GM19467 (cell line): ENCODE data around the gene PAF1.
A peak's percentile ranks its signal among the peaks of the same experiment; 100 is the strongest.
"Not testable (repeated sequence)": the region's sequence is repeated elsewhere in the genome, so short reads cannot be mapped to it uniquely, and the experiment has no call there.

Source experiments
- ATAC-seq: cut with Tn5 transposase; IDR thresholded peaks from one replicate; pipeline ENCODE4 v1.9.1; 2021; ENCODE audit warnings: mild to moderate bottlenecking, moderate library complexity; ENCODE audit not compliant: unreplicated experiment

The PAF1 gene

GRCh38 chr19:39356647-39357046 lies 34.3 kb downstream of the PAF1 start:
- no peak for ATAC-seq

DNA sequence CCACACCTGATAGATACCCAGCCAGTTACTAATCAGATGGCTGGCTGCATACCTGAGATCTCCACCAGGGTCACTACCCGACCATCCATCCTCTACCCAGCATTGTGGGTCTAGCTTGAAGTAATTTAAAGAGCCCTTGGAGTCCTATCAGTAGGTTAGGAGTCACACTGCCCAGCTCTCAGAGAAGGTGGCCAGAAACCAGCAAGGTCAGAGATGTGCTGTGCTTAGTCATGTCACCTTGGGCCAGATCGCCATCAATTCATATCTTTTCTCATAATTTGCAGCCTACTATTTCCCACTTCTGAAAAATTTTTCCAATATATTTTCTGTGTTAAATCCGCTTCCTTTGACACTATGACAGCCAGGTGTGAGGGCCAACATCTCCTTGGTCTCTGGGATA lies 34.8 kb downstream of the PAF1 start:
- ATAC-seq, result no peak

GRCh38 chr19:39355253-39355652 lies 35.7 kb downstream of the PAF1 start:
- ATAC-seq, result no peak

- ATAC-seq, result no peak
These were observed 38.3 kb downstream of the PAF1 start for GRCh38 chr19:39352381-39353255.

- ATAC-seq, result peak; percentile 54
These were observed 39.3 kb downstream of the PAF1 start for GRCh38 chr19:39351537-39352064.

GRCh38 chr19:39350156-39350555 lies 40.8 kb downstream of the PAF1 start:
- ATAC-seq, result no peak

- no peak for ATAC-seq
These were observed 41.6 kb downstream of the PAF1 start for GRCh38 chr19:39349326-39349725.

- ATAC-seq, result no peak
These were observed 43.4 kb downstream of the PAF1 start for GRCh38 chr19:39347332-39348164.

- no peak for ATAC-seq
These were observed 45.0 kb downstream of the PAF1 start for GRCh38 chr19:39345956-39346355.

GRCh38 chr19:39342647-39343305 lies 48.1 kb downstream of the PAF1 start:
- ATAC-seq, result peak; percentile 3

- ATAC-seq, result peak; percentile 84
These were observed 48.9 kb downstream of the PAF1 start, which contains the start of gene SAMD4B for GRCh38 chr19:39341719-39342604. Gene SAMD4B (plus strand): TSS chr19:39342421. CDS start chr19:39356894, 14,473 bp downstream.

GRCh38 chr19:39341129-39341718 lies 49.7 kb downstream of the PAF1 start:
- no peak for ATAC-seq

DNA sequence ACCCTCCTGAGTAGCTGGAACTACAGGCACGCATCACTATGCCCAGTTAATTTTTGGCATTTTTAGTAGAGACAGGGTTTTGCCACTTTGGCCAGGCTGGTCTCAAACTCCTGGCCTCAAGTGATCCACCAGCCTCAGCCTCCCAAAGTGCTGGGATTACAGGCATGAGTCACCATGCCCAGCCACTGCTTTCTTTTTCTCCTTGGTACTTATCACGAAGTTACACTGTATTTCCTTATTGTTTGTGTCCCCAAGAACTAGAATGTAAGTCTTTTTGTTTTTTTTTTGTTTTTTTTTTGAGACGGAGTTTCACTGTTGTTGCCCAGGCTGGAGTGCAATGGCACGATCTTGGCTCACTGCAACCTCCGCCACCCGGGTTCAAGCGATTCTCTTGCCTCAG lies 50.8 kb downstream of the PAF1 start:
- ATAC-seq, result not testable (repeated sequence)

GRCh38 chr19:39339674-39340073 lies 51.2 kb downstream of the PAF1 start:
- ATAC-seq, result no peak

- no peak for ATAC-seq
These were observed 54.4 kb downstream of the PAF1 start for GRCh38 chr19:39336483-39336882.
